ENCODE results near the gene PSMA2.

- TF ChIP-seq LEF1 (IDR thresholded peaks at IDR 0.05; ENCODE audit: borderline replicate concordance) (no peak), BHLHE40 (IDR thresholded peaks at IDR 0.05; ENCODE audit: borderline replicate concordance) (no peak), L3MBTL2 (conservative IDR thresholded peaks at IDR 0.05) (no peak), HDGF (IDR thresholded peaks at IDR 0.05; ENCODE audit: borderline replicate concordance) (no peak), PKNOX1 (IDR thresholded peaks at IDR 0.05) (no peak), FOXA1 (IDR thresholded peaks at IDR 0.05) (no peak), FOXK2 (IDR thresholded peaks at IDR 0.05) (no peak), ELF4 (IDR thresholded peaks at IDR 0.05) (no peak), TARDBP (IDR thresholded peaks at IDR 0.05) (no peak), SP1 (IDR thresholded peaks at IDR 0.05) (no peak)
Observed at GRCh38 chr7:42934291-42934690, 2.3 kb upstream of the PSMA2 start.

Measured in HEK293T (cell line).